CD8-positive, alpha-beta memory T cell (primary cell): ENCODE measurements around the gene KCNQ2. TPM values are rescaled to one million over a fixed set of nuclear protein-coding genes. Genes with fewer than 3 reads are reported as not detected.
A peak's percentile ranks its signal among the peaks of the same experiment; 100 is the strongest.

Experiments used
- CTCF ChIA-PET: fragments of 350-600 bp; sonication (Branson Sonifier 250); formaldehyde crosslinking; loops from one replicate; lab custom pipeline; 2021; ENCODE audit warnings: antibody characterized with exemption; lab: Charles Lee
- POLR2A ChIA-PET: fragments of 350-600 bp; sonication (Branson Sonifier 250); formaldehyde crosslinking; loops from one replicate; lab custom pipeline; 2021; ENCODE audit warnings: antibody characterized with exemption; lab: Charles Lee
- DNase-seq, 5 donors: peaks; one replicate each; pipeline versions ENCODE4 v3.0.0 to v3.0.0-alpha.2; 2020 to 2022; ENCODE audit warnings: mixed read lengths in 1 of 5
- H3K27ac ChIP-seq: one replicate; pipeline ENCODE4 v1.7.0; 2013; ENCODE audit warnings: low read depth, mild to moderate bottlenecking, low read length, moderate library complexity
- H3K27me3 ChIP-seq: 2 replicates; pipeline ENCODE4 v1.7.0; 2013; ENCODE audit warnings: low read length, mild to moderate bottlenecking; ENCODE audit not compliant: insufficient read depth, poor library complexity, severe bottlenecking
- H3K36me3 ChIP-seq: 2 replicates; pipeline ENCODE4 v1.7.0; 2013; ENCODE audit warnings: mild to moderate bottlenecking, low read length, moderate library complexity; ENCODE audit not compliant: insufficient read depth
- H3K4me1 ChIP-seq: 2 replicates; pipeline ENCODE4 v1.7.0; 2013; ENCODE audit warnings: mild to moderate bottlenecking, low read length, moderate library complexity; ENCODE audit not compliant: insufficient read depth
- H3K4me3 ChIP-seq: 2 replicates; pipeline ENCODE4 v1.7.0; 2013; ENCODE audit warnings: mild to moderate bottlenecking, low read length
- H3K9me3 ChIP-seq: 2 replicates; pipeline ENCODE4 v1.7.0; 2013; ENCODE audit warnings: mild to moderate bottlenecking, low read length
- H3K27ac Mint-ChIP-seq, 8 donors: one replicate each; pipeline ENCODE4 v1.8.0; 2020 to 2021; ENCODE audit warnings: mixed read lengths in 8 of 8, mild to moderate bottlenecking in 6 of 8, inconsistent platforms in 3 of 8, moderate library complexity in 3 of 8
- H3K27me3 Mint-ChIP-seq, 2 donors: one replicate each; pipeline ENCODE4 v1.8.0; 2020 to 2021; ENCODE audit warnings: mixed read lengths in 2 of 2, mild to moderate bottlenecking in 1 of 2, moderate library complexity in 1 of 2
- H3K36me3 Mint-ChIP-seq, 3 donors: one replicate each; pipeline ENCODE4 v1.8.0; 2020 to 2021; ENCODE audit warnings: mixed read lengths in 3 of 3, inconsistent platforms in 1 of 3, mild to moderate bottlenecking in 1 of 3
- H3K4me1 Mint-ChIP-seq, 3 donors: one replicate each; pipeline ENCODE4 v1.8.0; 2020 to 2021; ENCODE audit warnings: mixed read lengths in 3 of 3, inconsistent platforms in 1 of 3, mild to moderate bottlenecking in 1 of 3
- H3K4me3 Mint-ChIP-seq, 7 donors: one replicate each; pipeline ENCODE4 v1.8.0; 2020 to 2021; ENCODE audit warnings: mixed read lengths in 7 of 7, mild to moderate bottlenecking in 6 of 7, moderate library complexity in 4 of 7, inconsistent platforms in 2 of 7
- H3K9me3 Mint-ChIP-seq, 5 donors: one replicate each; pipeline ENCODE4 v1.8.0; 2020 to 2022; ENCODE audit warnings: mixed read lengths in 5 of 5, mild to moderate bottlenecking in 3 of 5, moderate library complexity in 2 of 5, inconsistent platforms in 1 of 5
- polyA plus RNA-seq: library from polyadenylated mRNA; unstranded; fragments of 300-500 nt; fragmentation: Illumina TruSeq; gene quantifications from one replicate; pipeline ENCODE4 v1.2.3, GENCODE V29; 2021
- total RNA-seq, 2 experiments: library from RNA; stranded (reverse); gene quantifications; one replicate each; pipeline ENCODE4 v1.2.3, GENCODE V29; 2021

KCNQ2 gene
- total and polyA plus RNA-seq, 3 experiments from 2014 or later: not detected

DNA sequence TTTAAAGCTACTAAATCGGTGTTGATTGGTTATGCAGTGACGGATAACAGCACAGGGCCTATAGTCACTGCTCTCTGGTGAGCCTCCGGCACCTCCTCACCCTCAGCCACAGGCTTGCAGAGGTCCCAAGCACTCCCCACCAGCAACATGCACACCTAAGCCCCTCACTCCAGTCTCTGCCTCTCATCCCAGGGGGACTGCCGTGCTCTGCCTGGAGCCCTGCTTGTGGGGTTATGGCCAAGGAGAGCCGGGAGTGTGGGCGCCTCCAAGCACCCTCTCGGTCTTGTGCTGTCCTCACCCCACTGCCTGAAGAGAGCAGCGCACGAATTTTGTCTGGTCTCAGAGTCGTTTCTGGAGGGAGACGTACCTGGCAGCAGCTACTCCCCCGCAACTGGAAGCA lies 33.3 kb upstream of the KCNQ2 start:
- ChIA-PET POLR2A (no interaction called here), CTCF (interaction anchor here (1.1 kb wide), 1 partner anchor 10 kb away, joined by 5 read pairs; no protein-coding TSS in a partner anchor)
- DNase-seq: peak in 1 of 5 donors; percentile 35
- H3K27me3 ChIP-seq: no peaks in the 10 kb centered on the region
- Mint-ChIP-seq H3K27me3 (peaks cover 33 to 53% of the 10 kb centered on the region in 2 donors), H3K27ac (no peak overlapping the region), H3K4me3 (no peak overlapping the region), H3K9me3 (peaks cover 5 to 17% (median 11%) of the 10 kb centered on the region in 5 donors), H3K4me1 (peaks cover 0 to 6% (median 5%) of the 10 kb centered on the region in 3 donors), H3K36me3 (peaks cover 0 to 6% (median 0%) of the 10 kb centered on the region in 3 donors)
- no peaks in the 10 kb centered on the region for H3K4me1 ChIP-seq
- no peaks in the 10 kb centered on the region for H3K36me3 ChIP-seq
- no peak overlapping the region for H3K27ac ChIP-seq
- no peaks in the 10 kb centered on the region for H3K9me3 ChIP-seq
- H3K4me3 ChIP-seq: no peak overlapping the region

DNA sequence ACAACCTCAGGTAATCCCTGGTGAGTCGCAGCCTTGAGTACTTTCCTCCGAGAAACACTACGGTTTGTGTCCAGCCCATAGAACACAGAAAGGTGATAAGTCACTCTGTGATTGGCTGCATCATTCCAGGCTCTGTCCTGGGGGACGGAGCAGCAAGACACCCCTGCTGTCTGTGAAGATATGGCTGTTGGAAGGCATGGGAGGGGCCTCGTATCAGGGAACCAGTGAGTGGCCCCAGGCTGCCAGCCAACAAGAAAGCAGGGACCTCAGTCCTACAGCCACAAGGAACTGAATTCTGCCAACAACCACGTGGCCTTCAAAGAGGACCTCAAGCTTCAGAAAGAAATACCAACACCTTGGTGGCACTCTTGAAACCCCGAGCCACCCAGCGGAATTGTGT lies 32.8 kb upstream of the KCNQ2 start:
- POLR2A ChIA-PET: no interaction called here

DNA sequence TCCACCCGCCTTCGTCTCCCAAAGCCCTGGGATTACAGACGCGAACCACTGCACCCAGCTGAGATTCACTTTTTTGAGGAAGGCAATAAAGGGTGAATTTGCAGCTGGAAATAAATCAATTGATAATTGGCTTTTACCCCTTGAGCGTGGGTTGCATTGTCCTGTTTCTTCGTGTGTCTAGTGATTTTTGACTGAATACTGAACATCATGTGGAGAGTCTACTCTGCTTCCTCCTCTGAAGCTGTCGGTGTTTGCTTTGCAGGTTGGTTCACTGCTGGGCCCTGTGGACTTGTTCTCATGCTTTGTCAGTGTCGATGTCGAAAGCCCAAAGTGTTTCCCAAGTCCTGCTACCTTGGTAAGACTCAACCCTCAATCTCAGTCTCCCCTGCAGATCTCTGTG lies 32.2 kb upstream of the KCNQ2 start:
- Mint-ChIP-seq H3K4me1 (peaks cover 0 to 6% (median 5%) of the 10 kb centered on the region in 3 donors), H3K27ac (no peak overlapping the region), H3K4me3 (no peak overlapping the region), H3K27me3 (peaks cover 32 to 42% of the 10 kb centered on the region in 2 donors), H3K36me3 (peaks cover 0 to 6% (median 0%) of the 10 kb centered on the region in 3 donors), H3K9me3 (peaks cover 5 to 17% (median 11%) of the 10 kb centered on the region in 5 donors)
- no peak overlapping the region for H3K4me3 ChIP-seq
- H3K4me1 ChIP-seq: no peaks in the 10 kb centered on the region
- POLR2A ChIA-PET: no interaction called here
- H3K36me3 ChIP-seq: no peaks in the 10 kb centered on the region
- H3K27me3 ChIP-seq: no peaks in the 10 kb centered on the region
- H3K9me3 ChIP-seq: no peaks in the 10 kb centered on the region
- H3K27ac ChIP-seq: no peak overlapping the region
- DNase-seq: no peak
- CTCF ChIA-PET: interaction anchor here (0.9 kb wide), 1 partner anchor 8 kb away, joined by 3 read pairs; no protein-coding TSS in a partner anchor

More for the DNA sequence above, 32.8 kb upstream of the KCNQ2 start:
- peaks cover 5 to 17% (median 11%) of the 10 kb centered on the region in 5 donors for H3K9me3 Mint-ChIP-seq
- H3K4me3 Mint-ChIP-seq: peak overlapping the region in 1 of 7 donors; percentile 29
- peaks cover 0 to 6% (median 5%) of the 10 kb centered on the region in 3 donors for H3K4me1 Mint-ChIP-seq
- CTCF ChIA-PET: interaction anchor here (1.1 kb wide), 1 partner anchor 9 kb away, joined by 5 read pairs; no protein-coding TSS in a partner anchor
- H3K9me3 ChIP-seq: no peaks in the 10 kb centered on the region
- H3K36me3 Mint-ChIP-seq: peaks cover 0 to 6% (median 0%) of the 10 kb centered on the region in 3 donors
- no peak overlapping the region for H3K27ac Mint-ChIP-seq
- no peaks in the 10 kb centered on the region for H3K4me1 ChIP-seq
- peaks cover 32 to 48% of the 10 kb centered on the region in 2 donors for H3K27me3 Mint-ChIP-seq
- H3K27ac ChIP-seq: no peak overlapping the region
- H3K4me3 ChIP-seq: no peak overlapping the region
- DNase-seq: no peak
- H3K36me3 ChIP-seq: no peaks in the 10 kb centered on the region
- H3K27me3 ChIP-seq: no peaks in the 10 kb centered on the region

DNA sequence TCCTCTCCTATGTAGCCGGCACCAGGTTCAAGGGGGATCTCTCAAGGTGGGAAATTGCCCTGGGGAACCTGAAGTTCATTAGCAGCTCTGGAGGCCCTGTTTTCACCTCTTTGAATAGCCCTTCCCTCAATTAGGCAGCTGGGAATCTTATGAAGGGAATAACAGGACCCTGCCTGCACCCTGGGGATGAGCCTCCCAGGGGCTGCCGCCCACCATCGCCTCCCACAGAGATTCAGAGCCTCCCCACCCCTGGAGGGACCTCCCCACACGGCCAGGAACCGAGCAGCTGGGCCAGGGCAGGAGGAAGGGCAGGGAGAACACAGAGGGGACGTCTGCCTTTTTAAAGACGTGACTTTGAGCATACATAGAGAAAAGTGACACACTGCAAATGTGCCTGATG lies 31.1 kb upstream of the KCNQ2 start:
- Mint-ChIP-seq H3K4me1 (peaks cover 0 to 6% (median 5%) of the 10 kb centered on the region in 3 donors), H3K36me3 (peaks cover 0 to 6% (median 0%) of the 10 kb centered on the region in 3 donors), H3K27ac (no peak overlapping the region), H3K9me3 (peaks cover 5 to 17% (median 11%) of the 10 kb centered on the region in 5 donors), H3K4me3 (no peak overlapping the region), H3K27me3 (peaks cover 25 to 34% of the 10 kb centered on the region in 2 donors)
- DNase-seq: no peak
- H3K4me1 ChIP-seq: no peaks in the 10 kb centered on the region
- H3K9me3 ChIP-seq: no peaks in the 10 kb centered on the region
- no peaks in the 10 kb centered on the region for H3K36me3 ChIP-seq
- H3K27ac ChIP-seq: no peak overlapping the region
- ChIA-PET POLR2A (no interaction called here), CTCF (no interaction called here)
- H3K4me3 ChIP-seq: no peak overlapping the region
- no peaks in the 10 kb centered on the region for H3K27me3 ChIP-seq

DNA sequence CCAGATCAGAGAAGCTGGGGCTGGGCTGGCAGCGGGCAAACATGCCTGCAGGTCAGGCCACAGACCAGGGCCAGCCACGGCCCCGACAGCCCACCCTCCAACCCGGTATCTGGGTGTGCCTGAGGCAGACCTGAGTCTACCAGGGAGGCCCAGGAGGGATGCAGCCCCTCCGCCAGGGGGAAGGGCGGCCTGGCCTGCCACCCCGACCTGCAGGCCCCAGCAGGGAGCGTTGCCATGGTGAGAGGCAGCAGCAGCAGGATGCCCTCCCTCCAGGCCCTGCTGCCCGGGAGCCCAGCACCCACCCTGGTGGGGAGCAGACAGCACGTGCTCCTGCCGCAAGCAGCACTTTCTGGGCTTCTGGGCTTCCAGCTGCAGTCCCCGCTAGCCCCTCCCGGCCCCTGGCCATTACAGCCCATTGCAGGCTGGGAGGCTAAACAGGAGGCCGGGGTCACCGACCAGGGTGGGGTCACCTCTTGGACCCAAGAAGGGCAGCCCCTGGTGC lies 30.3 kb upstream of the KCNQ2 start:
- no peak overlapping the region for H3K4me3 ChIP-seq
- Mint-ChIP-seq H3K27me3 (peaks cover 18 to 26% of the 10 kb centered on the region in 2 donors), H3K27ac (no peak overlapping the region), H3K4me1 (peaks cover under 1 to 6% (median under 1%) of the 10 kb centered on the region in 3 donors), H3K36me3 (peaks cover 0 to 6% (median 0%) of the 10 kb centered on the region in 3 donors), H3K4me3 (no peak overlapping the region), H3K9me3 (peaks cover 5 to 17% (median 11%) of the 10 kb centered on the region in 5 donors)
- POLR2A ChIA-PET: no interaction called here
- peak in 1 of 5 donors; percentile 38 for DNase-seq
- no peak overlapping the region for H3K27ac ChIP-seq
- H3K36me3 ChIP-seq: no peaks in the 10 kb centered on the region
- H3K4me1 ChIP-seq: no peaks in the 10 kb centered on the region
- peaks cover 7% of the 10 kb centered on the region for H3K27me3 ChIP-seq
- no peaks in the 10 kb centered on the region for H3K9me3 ChIP-seq
- CTCF ChIA-PET: no interaction called here

DNA sequence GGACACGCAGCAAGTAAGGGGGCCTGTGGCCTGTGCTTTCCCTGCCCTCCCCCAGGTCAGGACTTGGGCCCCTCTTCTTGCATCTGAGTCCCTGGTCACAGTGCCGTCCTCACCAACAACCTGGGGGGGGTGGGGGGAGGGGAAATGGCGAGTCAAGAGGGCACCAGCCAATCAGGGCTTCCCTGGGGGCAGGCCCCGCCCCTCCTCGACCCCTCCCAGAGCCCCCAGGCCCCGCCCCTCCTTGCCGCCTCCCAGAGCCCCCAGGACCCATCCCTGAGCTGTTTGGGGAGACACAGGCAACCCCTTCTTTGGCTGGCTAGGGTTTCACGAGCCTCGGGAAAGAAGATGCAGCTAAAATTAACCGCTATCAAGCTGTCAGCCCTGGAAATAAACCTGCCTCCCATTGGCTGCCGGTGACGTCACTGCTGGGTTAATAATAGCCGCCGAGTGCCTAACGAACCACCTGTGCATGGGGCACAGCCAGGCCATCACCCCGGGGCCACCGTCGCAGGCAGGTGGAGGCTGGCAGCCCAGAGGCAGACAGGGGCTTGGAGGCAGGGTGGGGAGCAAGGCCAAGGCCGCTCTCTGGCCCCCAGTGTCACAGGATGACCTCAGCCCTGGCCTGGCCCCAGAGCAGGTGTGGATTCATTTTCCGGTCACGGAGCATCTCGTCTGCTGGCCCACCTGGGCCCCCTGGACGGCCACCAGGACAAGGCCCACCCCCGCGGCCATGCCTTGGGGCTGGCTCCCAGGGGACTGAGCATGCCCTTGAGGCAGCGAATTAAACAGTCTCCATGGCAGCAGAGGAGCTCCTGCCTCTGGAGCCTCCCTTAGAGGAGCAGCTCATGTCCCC lies 29.6 kb upstream of the KCNQ2 start:
- H3K4me3 ChIP-seq: no peak overlapping the region
- Mint-ChIP-seq H3K9me3 (peaks cover 5 to 17% (median 11%) of the 10 kb centered on the region in 5 donors), H3K36me3 (peaks cover 0 to 6% (median 0%) of the 10 kb centered on the region in 3 donors), H3K4me3 (no peak overlapping the region), H3K27ac (no peak overlapping the region), H3K27me3 (peaks cover 20 to 26% of the 10 kb centered on the region in 2 donors), H3K4me1 (peaks cover 0 to 6% (median 0%) of the 10 kb centered on the region in 3 donors)
- ChIA-PET CTCF (no interaction called here), POLR2A (no interaction called here)
- H3K27ac ChIP-seq: no peak overlapping the region
- no peak for DNase-seq
- no peaks in the 10 kb centered on the region for H3K36me3 ChIP-seq
- H3K9me3 ChIP-seq: no peaks in the 10 kb centered on the region
- peaks cover 11% of the 10 kb centered on the region for H3K27me3 ChIP-seq
- no peaks in the 10 kb centered on the region for H3K4me1 ChIP-seq

DNA sequence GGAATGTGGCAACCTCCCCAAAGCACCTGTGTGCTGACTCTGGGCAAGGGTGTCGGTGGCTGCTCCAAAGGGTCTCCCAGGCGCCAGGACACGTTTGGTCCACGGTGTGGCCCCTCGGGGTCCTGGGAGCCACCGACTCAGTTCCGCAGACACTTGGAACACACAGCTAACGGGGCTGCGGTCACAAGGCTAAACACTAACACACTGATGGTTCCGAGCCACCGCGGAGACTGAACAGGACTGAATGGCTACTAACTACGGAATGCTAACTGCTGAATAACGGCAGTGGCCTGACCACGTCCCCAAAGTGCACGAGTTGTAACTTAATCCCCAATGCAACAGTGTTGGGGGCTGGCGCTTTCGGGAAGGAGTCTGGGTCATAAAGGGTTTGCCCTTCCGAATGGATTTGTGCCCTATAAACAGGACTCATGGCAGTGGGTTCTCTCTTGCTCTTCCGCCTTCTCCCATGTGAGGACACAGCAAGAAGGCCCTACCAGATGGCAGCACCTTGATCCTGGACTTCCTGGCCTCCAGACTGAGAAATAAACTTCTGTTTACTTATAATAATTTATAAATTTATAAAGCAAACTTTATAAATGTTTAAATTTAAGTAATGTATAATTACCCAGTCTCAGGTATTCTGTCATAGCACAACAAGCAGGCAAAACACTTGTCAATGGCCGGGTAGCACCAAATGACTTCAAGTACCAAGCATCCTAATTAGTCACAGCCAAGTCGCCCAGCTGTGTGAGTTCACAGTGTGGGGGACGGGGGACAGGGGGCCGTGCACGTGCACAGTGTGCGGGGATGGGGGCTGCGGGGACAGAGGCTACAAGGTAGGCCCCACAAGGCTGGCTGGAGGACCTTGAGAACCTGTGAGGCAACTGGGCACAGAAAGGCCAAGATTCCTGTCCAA lies 28.7 kb upstream of the KCNQ2 start:
- H3K4me1 ChIP-seq: peaks cover 5% of the 10 kb centered on the region
- ChIA-PET POLR2A (no interaction called here), CTCF (no interaction called here)
- H3K4me3 ChIP-seq: no peak overlapping the region
- Mint-ChIP-seq H3K9me3 (peaks cover 5 to 17% (median 10%) of the 10 kb centered on the region in 5 donors), H3K4me1 (peaks cover 0 to 13% (median 1%) of the 10 kb centered on the region in 3 donors), H3K27ac (no peak overlapping the region), H3K27me3 (peaks cover 19 to 26% of the 10 kb centered on the region in 2 donors), H3K4me3 (peak overlapping the region in 4 of 7 donors; percentile 19 to 51 (median 50)), H3K36me3 (peaks cover 0 to 6% (median 0%) of the 10 kb centered on the region in 3 donors)
- no peak for DNase-seq
- no peaks in the 10 kb centered on the region for H3K36me3 ChIP-seq
- no peak overlapping the region for H3K27ac ChIP-seq
- H3K27me3 ChIP-seq: peaks cover 11% of the 10 kb centered on the region
- H3K9me3 ChIP-seq: no peaks in the 10 kb centered on the region
